B cell (primary cell): ENCODE results near the gene CEP63. TPM values are rescaled to one million over a fixed set of nuclear protein-coding genes. Genes with fewer than 3 reads are reported as not detected.

Experiments used
- ATAC-seq: fragments of 200-7000 bp; cut with Tn5 transposase; one replicate; pipeline ENCODE4 v1.10.0; 2021; ENCODE audit warnings: low read depth, mild to moderate bottlenecking, moderate number of reproducible peaks, moderate library complexity
- CTCF ChIA-PET: fragments of 350-600 bp; sonication (Branson Sonifier 250); formaldehyde crosslinking; loops from one replicate; lab custom pipeline; 2021; ENCODE audit warnings: antibody characterized with exemption, inconsistent platforms; lab: Charles Lee
- POLR2A ChIA-PET: fragments of 350-600 bp; sonication (Branson Sonifier 250); formaldehyde crosslinking; loops from one replicate; lab custom pipeline; 2021; ENCODE audit warnings: antibody characterized with exemption; lab: Charles Lee
- DNase-seq: peaks from one replicate; pipeline ENCODE4 v3.0.0; 2013
- H2AFZ ChIP-seq: 2 replicates; pipeline ENCODE4 v1.6.1; 2012; ENCODE audit warnings: mild to moderate bottlenecking, low read depth, low read length; ENCODE audit not compliant: insufficient read depth, poor library complexity, severe bottlenecking
- H3K27ac ChIP-seq, 2 donors: 1 replicate in 1 of 2; 2 replicates in 1 of 2; pipeline ENCODE4 v1.5.1; 2012 to 2013; ENCODE audit warnings: low read length in 2 of 2, mild to moderate bottlenecking in 2 of 2, moderate library complexity in 1 of 2
- H3K27me3 ChIP-seq, 4 experiments: fragments of 200-600 bp in 1 of 4; sonication (generic) in 1 of 4; replicated peaks in 1 of 4; 1 replicate in 2 of 4; 2 replicates in 2 of 4; pipeline versions ENCODE4 v1.6.1 to v1.7.0; 2013 to 2016; ENCODE audit warnings: low read length in 3 of 4, mild to moderate bottlenecking in 2 of 4, mixed read lengths in 1 of 4, moderate library complexity in 1 of 4; ENCODE audit not compliant: insufficient read depth in 4 of 4, control insufficient read depth in 3 of 4; ENCODE audit errors: control extremely low read depth in 1 of 4
- H3K36me3 ChIP-seq, 2 experiments: replicated peaks in 1 of 2; 1 replicate in 1 of 2; 2 replicates in 1 of 2; pipeline versions ENCODE4 v1.6.1 to v1.7.1; 2013; ENCODE audit warnings: low read length in 1 of 2; ENCODE audit not compliant: insufficient read depth in 2 of 2, control insufficient read depth in 1 of 2; ENCODE audit errors: control extremely low read depth in 1 of 2, extremely low read depth in 1 of 2
- H3K4me1 ChIP-seq, 2 donors: fragments of 200-600 bp in 1 of 2; sonication (generic) in 1 of 2; 1 replicate in 1 of 2; 2 replicates in 1 of 2; pipeline versions ENCODE4 v1.5.1 to v1.6.1; 2013 to 2017; ENCODE audit warnings: low read length in 2 of 2; ENCODE audit not compliant: control insufficient read depth in 2 of 2, insufficient read depth in 2 of 2
- H3K4me2 ChIP-seq: replicated peaks from 2 replicates; pipeline ENCODE3; 2012; ENCODE audit warnings: mild to moderate bottlenecking, low read depth, low read length; ENCODE audit not compliant: poor library complexity, severe bottlenecking
- H3K4me3 ChIP-seq, 5 experiments: fragments of 200-600 bp in 1 of 5; sonication (generic) in 1 of 5; 1 replicate in 3 of 5; 2 replicates in 2 of 5; pipeline versions ENCODE4 v1.5.1 to v1.7.0; 2011 to 2016; ENCODE audit warnings: low read length in 4 of 5, mild to moderate bottlenecking in 4 of 5, low read depth in 2 of 5, control low read depth in 1 of 5, moderate library complexity in 1 of 5; ENCODE audit not compliant: insufficient read depth in 1 of 5; ENCODE audit errors: control extremely low read depth in 1 of 5, extremely low read depth in 1 of 5
- H3K79me2 ChIP-seq: fragments of 200-600 bp; sonication (generic); one replicate; pipeline ENCODE4 v1.6.0; 2016; ENCODE audit warnings: low read length; ENCODE audit not compliant: control insufficient read depth, insufficient read depth
- H3K9ac ChIP-seq: fragments of 200-600 bp; sonication (generic); 2 replicates; pipeline ENCODE4 v1.6.1; 2017; ENCODE audit warnings: mild to moderate bottlenecking, low read length, moderate library complexity
- H3K9me3 ChIP-seq, 3 donors: one replicate each; pipeline versions ENCODE4 v1.6.1 to v1.7.1; 2013; ENCODE audit warnings: low read length in 2 of 3; ENCODE audit not compliant: control insufficient read depth in 2 of 3, insufficient read depth in 1 of 3; ENCODE audit errors: control extremely low read depth in 1 of 3
- H4K20me1 ChIP-seq: 2 replicates; pipeline ENCODE4 v1.6.0; 2012; ENCODE audit warnings: mild to moderate bottlenecking, low read length; ENCODE audit not compliant: insufficient read depth, control insufficient read depth, poor library complexity, severe bottlenecking
- H3K27ac Mint-ChIP-seq: one replicate; pipeline ENCODE4 v1.8.0; 2021; ENCODE audit warnings: mixed read lengths
- H3K27me3 Mint-ChIP-seq: one replicate; pipeline ENCODE4 v1.8.0; 2021; ENCODE audit warnings: mixed read lengths
- H3K4me1 Mint-ChIP-seq: one replicate; pipeline ENCODE4 v1.8.0; 2021; ENCODE audit warnings: mixed read lengths
- H3K4me3 Mint-ChIP-seq: one replicate; pipeline ENCODE4 v1.8.0; 2021; ENCODE audit warnings: mixed read lengths
- H3K9me3 Mint-ChIP-seq: one replicate; pipeline ENCODE4 v1.8.0; 2022; ENCODE audit warnings: mixed read lengths; ENCODE audit not compliant: insufficient read depth
- EZH2 ChIP-seq: IDR thresholded peaks from 2 replicates; pipeline ENCODE4 v1.6.1; 2012; ENCODE audit warnings: borderline replicate concordance, low read depth, mild to moderate bottlenecking, moderate library complexity, low read length; ENCODE audit not compliant: insufficient read depth, poor library complexity, severe bottlenecking
- WGBS: methylation state at CpG from one replicate; pipeline ENCODE4 v1.1.5; 2013; ENCODE audit warnings: missing lambda C conversion rate; ENCODE audit not compliant: insufficient coverage; 5-methylcytosine and 5-hydroxymethylcytosine counted together
- intact Hi-C: fragments of 100-400 bp; cut with micrococcal nuclease; formaldehyde crosslinking; loops from one replicate; pipeline ENCODE4 v1.10.0; 2022
- polyA plus RNA-seq: library from polyadenylated mRNA; depleted of rRNA; stranded (reverse); fragments of >200 nt; gene quantifications from 2 replicates; pipeline ENCODE4 v1.2.3, GENCODE V29; 2012
- total RNA-seq, 2 donors: library from RNA; stranded (reverse); fragments of 120-200 nt in 1 of 2; gene quantifications; 1 replicate in 1 of 2; 2 replicates in 1 of 2; pipeline versions ENCODE4 v1.2.3 to v1.2.4, GENCODE V29; 2013 to 2022
- TF ChIP-seq, protein P1 (sequence below): fragments of 200-600 bp; IDR thresholded peaks from one replicate; pipeline ENCODE4 v1.8.0; 2022; ENCODE audit warnings: antibody characterized with exemption, mild to moderate bottlenecking

Gene CEP63
- total and polyA plus RNA-seq, 2 donors (not counting 1 experiment from before 2014, with no cell fraction given) = 9.6 to 35.6 TPM

DNA sequence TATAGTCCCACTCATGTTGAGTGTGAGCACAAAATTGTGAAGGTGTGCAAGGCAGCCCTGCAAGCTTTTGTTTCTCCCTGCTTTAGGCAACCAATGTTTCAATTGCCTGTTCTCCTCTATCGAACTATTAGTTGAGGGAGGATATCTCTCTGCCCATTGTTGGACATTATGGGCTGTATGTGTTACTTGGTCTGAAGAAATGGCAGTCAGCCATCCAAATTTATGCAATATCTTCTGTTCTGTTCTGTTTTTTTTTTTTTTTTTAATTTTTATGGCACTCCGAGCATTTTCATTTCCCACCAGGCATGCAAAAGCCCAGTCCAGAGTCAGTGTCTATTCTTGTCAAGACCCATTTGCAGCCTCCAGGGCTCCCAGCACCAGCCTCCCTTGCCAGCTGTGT is 44.0 kb upstream of the CEP63 start:
- ChIA-PET POLR2A (no interaction called here), CTCF (no interaction called here)
- Histone ChIP-seq H4K20me1 (no peaks in the 10 kb centered on the region), H3K4me1 (no peaks in the 10 kb centered on the region), H3K9ac (no peak overlapping the region), H3K36me3 (no peaks in the 10 kb centered on the region), H3K9me3 (peaks cover 3 to 8% (median 5%) of the 10 kb centered on the region in 3 donors), H3K4me3 (no peak overlapping the region), H3K27ac (no peak overlapping the region), H3K4me2 (no peak overlapping the region), H2AFZ (no peak overlapping the region), H3K79me2 (no peaks in the 10 kb centered on the region), H3K27me3 (peaks cover 0 to 13% (median 2%) of the 10 kb centered on the region in 4 experiments)
- H3K27ac Mint-ChIP-seq = no peak overlapping the region
- no peak overlapping the region for H3K4me3 Mint-ChIP-seq
- H3K27me3 Mint-ChIP-seq = peaks cover 43% of the 10 kb centered on the region
- H3K4me1 Mint-ChIP-seq = no peaks in the 10 kb centered on the region
- intact Hi-C loops = no loop called here
- TF ChIP-seq EZH2 = no peak
- TF ChIP-seq, protein P1, sequence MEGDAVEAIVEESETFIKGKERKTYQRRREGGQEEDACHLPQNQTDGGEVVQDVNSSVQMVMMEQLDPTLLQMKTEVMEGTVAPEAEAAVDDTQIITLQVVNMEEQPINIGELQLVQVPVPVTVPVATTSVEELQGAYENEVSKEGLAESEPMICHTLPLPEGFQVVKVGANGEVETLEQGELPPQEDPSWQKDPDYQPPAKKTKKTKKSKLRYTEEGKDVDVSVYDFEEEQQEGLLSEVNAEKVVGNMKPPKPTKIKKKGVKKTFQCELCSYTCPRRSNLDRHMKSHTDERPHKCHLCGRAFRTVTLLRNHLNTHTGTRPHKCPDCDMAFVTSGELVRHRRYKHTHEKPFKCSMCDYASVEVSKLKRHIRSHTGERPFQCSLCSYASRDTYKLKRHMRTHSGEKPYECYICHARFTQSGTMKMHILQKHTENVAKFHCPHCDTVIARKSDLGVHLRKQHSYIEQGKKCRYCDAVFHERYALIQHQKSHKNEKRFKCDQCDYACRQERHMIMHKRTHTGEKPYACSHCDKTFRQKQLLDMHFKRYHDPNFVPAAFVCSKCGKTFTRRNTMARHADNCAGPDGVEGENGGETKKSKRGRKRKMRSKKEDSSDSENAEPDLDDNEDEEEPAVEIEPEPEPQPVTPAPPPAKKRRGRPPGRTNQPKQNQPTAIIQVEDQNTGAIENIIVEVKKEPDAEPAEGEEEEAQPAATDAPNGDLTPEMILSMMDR = no peak
- no CpG with 5 or more reads among the region's 2 CpGs for WGBS
- DNase-seq (no peak), ATAC-seq (no peak)
- peaks cover 3% of the 10 kb centered on the region for H3K9me3 Mint-ChIP-seq

DNA sequence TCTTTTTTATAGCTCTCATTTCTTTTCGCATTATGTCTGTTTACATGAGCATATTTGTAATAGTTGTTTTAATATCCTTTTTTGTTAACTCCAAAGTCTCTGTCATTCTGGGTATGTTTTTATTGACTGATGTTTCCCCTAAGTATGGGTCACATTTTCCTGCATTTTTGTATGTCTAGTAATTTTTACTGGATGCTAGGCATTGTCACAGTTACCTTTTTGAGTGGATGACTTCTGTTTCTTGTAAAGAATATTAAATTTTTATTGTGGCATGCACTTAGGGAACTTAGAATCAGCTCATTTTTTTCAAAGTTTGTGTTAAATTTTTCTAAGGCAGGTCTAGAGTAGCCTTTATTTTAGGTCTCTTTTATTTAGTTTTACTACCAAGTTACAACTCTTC is 40.8 kb upstream of the CEP63 start:
- ChIA-PET POLR2A (no interaction called here), CTCF (interaction anchor here (2.3 kb wide), 1 partner anchor 232 kb away, joined by 12 read pairs; no protein-coding TSS in a partner anchor)
- Histone ChIP-seq H3K36me3 (no peaks in the 10 kb centered on the region), H3K4me3 (no peak overlapping the region), H3K27me3 (peaks cover 0 to 18% (median 0%) of the 10 kb centered on the region in 4 experiments), H4K20me1 (no peaks in the 10 kb centered on the region), H3K9me3 (peaks cover 3 to 8% (median 7%) of the 10 kb centered on the region in 3 donors), H3K27ac (no peak overlapping the region), H3K9ac (no peak overlapping the region), H2AFZ (no peak overlapping the region), H3K4me1 (no peaks in the 10 kb centered on the region), H3K79me2 (no peaks in the 10 kb centered on the region), H3K4me2 (no peak overlapping the region)
- intact Hi-C loops = no loop called here
- no CpG with 5 or more reads among the region's 1 CpG for WGBS
- Mint-ChIP-seq H3K27me3 (peaks cover 50% of the 10 kb centered on the region), H3K9me3 (peaks cover 3% of the 10 kb centered on the region), H3K27ac (no peak overlapping the region), H3K4me1 (no peaks in the 10 kb centered on the region), H3K4me3 (no peak overlapping the region)
- ATAC-seq (no peak), DNase-seq (no peak)
- TF ChIP-seq, protein P1 = no peak
- no peak for TF ChIP-seq EZH2
